ENCODE results near the gene UCK1.

DNA sequence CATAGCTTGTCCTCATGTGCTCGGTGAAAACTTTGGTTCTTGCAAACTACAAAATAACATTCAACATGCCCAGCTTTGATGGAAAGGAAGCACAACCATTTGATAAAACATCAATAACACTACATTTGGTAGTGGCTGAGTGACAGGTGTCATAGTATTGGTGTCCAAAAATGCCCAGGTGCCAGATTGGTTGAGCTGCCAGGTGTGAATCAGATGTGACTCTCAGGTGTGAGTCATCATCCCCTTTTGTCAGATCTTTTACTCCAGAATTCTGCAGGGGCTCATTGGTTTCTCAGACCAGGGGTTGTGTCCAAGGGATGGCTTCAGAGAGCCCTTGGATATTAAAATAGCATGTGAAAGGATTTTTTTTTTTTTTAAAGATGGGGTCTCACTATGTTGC lies 50.8 kb downstream of the UCK1 start:
- TF ChIP-seq CTCF (IDR thresholded peaks at IDR 0.05; ENCODE audit: low read depth, low read length), result no peak
- no peak for TF ChIP-seq EZH2phosphoT487 (IDR thresholded peaks at IDR 0.05; ENCODE audit: low read depth)

Measured in OCI-LY3 (cell line).